Activated CD4-positive, alpha-beta memory T cell treated with anti-CD3 and anti-CD28 coated beads for 36 hours (primary cell): ENCODE results near the gene PACC1. TPM values are rescaled to one million over a fixed set of nuclear protein-coding genes. Genes with fewer than 3 reads are reported as not detected.

Experiments used
- CTCF ChIA-PET: fragments of 350-600 bp; sonication (Branson Sonifier 250); formaldehyde crosslinking; loops from one replicate; lab custom pipeline; 2021; ENCODE audit warnings: antibody characterized with exemption, inconsistent platforms; lab: Charles Lee
- POLR2A ChIA-PET: fragments of 350-600 bp; sonication (Branson Sonifier 250); formaldehyde crosslinking; loops from one replicate; lab custom pipeline; 2021; ENCODE audit warnings: antibody characterized with exemption; lab: Charles Lee
- DNase-seq: peaks from one replicate; pipeline ENCODE4 v3.0.0-alpha.2; 2020
- H3K27ac Mint-ChIP-seq: one replicate; pipeline ENCODE4 v1.8.0; 2021; ENCODE audit warnings: mixed read lengths
- H3K27me3 Mint-ChIP-seq: one replicate; pipeline ENCODE4 v1.8.0; 2021; ENCODE audit warnings: mixed read lengths
- H3K36me3 Mint-ChIP-seq: one replicate; pipeline ENCODE4 v1.8.0; 2021; ENCODE audit warnings: mixed read lengths
- H3K4me1 Mint-ChIP-seq: one replicate; pipeline ENCODE4 v1.8.0; 2021; ENCODE audit warnings: low read depth, mixed read lengths
- H3K4me3 Mint-ChIP-seq: one replicate; pipeline ENCODE4 v1.8.0; 2021; ENCODE audit warnings: mild to moderate bottlenecking, mixed read lengths
- H3K9me3 Mint-ChIP-seq: one replicate; pipeline ENCODE4 v1.8.0; 2021; ENCODE audit warnings: mixed read lengths
- intact Hi-C: fragments of 100-400 bp; cut with micrococcal nuclease; formaldehyde crosslinking; loops from one replicate; pipeline ENCODE4 v1.15.1; 2023
- total RNA-seq, 2 experiments: library from RNA; stranded (reverse); gene quantifications; one replicate each; pipeline ENCODE4 v1.2.3, GENCODE V29; 2021

The PACC1 gene
- 1 to 10 TPM; 9.6 to 10.0 TPM for total RNA-seq

- ChIA-PET CTCF (interaction anchor here (1.0 to 2.2 kb wide), 2 partner anchors 42 to 355 kb away, joined by 3 to 18 read pairs; no protein-coding TSS in a partner anchor), POLR2A (interaction anchor here (0.6 kb wide), 1 partner anchor 179 kb away, joined by 4 read pairs; no protein-coding TSS in a partner anchor)
- Mint-ChIP-seq H3K4me3 (peak within 1 kb of the TSS; percentile 97), H3K27me3 (no peaks in the 10 kb centered on the region), H3K9me3 (no peaks in the 10 kb centered on the region), H3K4me1 (peaks cover 20% of the 10 kb centered on the region), H3K27ac (peak within 1 kb of the TSS; percentile 74), H3K36me3 (peaks cover 17% of the 10 kb centered on the region)
- intact Hi-C loops = loop anchor here (1.0 to 2.0 kb wide), 2 partner anchors 18 to 130 kb away; partner anchors contain the start of genes NENF and PPP2R5A
- peak; percentile 94 for DNase-seq
These were observed at the start of gene PACC1 for GRCh38 chr1:212414328-212415106. TSS of gene PACC1 (minus strand) at chr1:212414886. CDS start at chr1:212414757, 129 bp downstream.

GRCh38 chr1:212463565-212464285 is 49.0 kb upstream of the PACC1 start:
- POLR2A ChIA-PET = interaction anchor here (0.7 kb wide), 1 partner anchor 145 kb away, joined by 3 read pairs; the partner anchor contains the start of gene ATF3
- Mint-ChIP-seq H3K4me3 (no peak overlapping the region), H3K4me1 (no peaks in the 10 kb centered on the region), H3K36me3 (no peaks in the 10 kb centered on the region), H3K27ac (no peak overlapping the region), H3K27me3 (peaks cover 1% of the 10 kb centered on the region), H3K9me3 (no peaks in the 10 kb centered on the region)
- DNase-seq = no peak
- intact Hi-C loops = no loop called here
- CTCF ChIA-PET = interaction anchor here (1.1 to 8.3 kb wide), 3 partner anchors 7 to 318 kb away, joined by 3 to 70 read pairs (median 33); no protein-coding TSS in a partner anchor

- Mint-ChIP-seq H3K4me1 (peaks cover 3% of the 10 kb centered on the region), H3K27me3 (peaks cover 1% of the 10 kb centered on the region), H3K4me3 (no peak overlapping the region), H3K36me3 (no peaks in the 10 kb centered on the region), H3K9me3 (no peaks in the 10 kb centered on the region), H3K27ac (no peak overlapping the region)
- POLR2A ChIA-PET = no interaction called here
- no peak for DNase-seq
- intact Hi-C loops = no loop called here
- CTCF ChIA-PET = interaction anchor here (4.9 kb wide), 1 partner anchor 16 kb away, joined by 33 read pairs; no protein-coding TSS in a partner anchor
These were observed 47.4 kb upstream of the PACC1 start for GRCh38 chr1:212461916-212462660.

- H3K27ac Mint-ChIP-seq = no peak overlapping the region
- intact Hi-C loops = no loop called here
- H3K4me1 Mint-ChIP-seq = peaks cover 3% of the 10 kb centered on the region
- DNase-seq = no peak
- H3K27me3 Mint-ChIP-seq = no peaks in the 10 kb centered on the region
- ChIA-PET POLR2A (no interaction called here), CTCF (no interaction called here)
- H3K4me3 Mint-ChIP-seq = no peak overlapping the region
- H3K36me3 Mint-ChIP-seq = no peaks in the 10 kb centered on the region
- H3K9me3 Mint-ChIP-seq = no peaks in the 10 kb centered on the region
These were observed 45.7 kb upstream of the PACC1 start for GRCh38 chr1:212460376-212460775.

- Mint-ChIP-seq H3K27ac (no peak overlapping the region), H3K9me3 (no peaks in the 10 kb centered on the region), H3K27me3 (no peaks in the 10 kb centered on the region), H3K4me3 (no peak overlapping the region), H3K4me1 (peaks cover 3% of the 10 kb centered on the region), H3K36me3 (no peaks in the 10 kb centered on the region)
- ChIA-PET POLR2A (no interaction called here), CTCF (interaction anchor here (1.0 to 6.0 kb wide), 5 partner anchors 20 to 388 kb away, joined by 3 to 111 read pairs (median 20); no protein-coding TSS in a partner anchor)
- intact Hi-C loops = loop anchor here (5.0 kb wide), 3 partner anchors 92 to 762 kb away; no protein-coding TSS in a partner anchor
- no peak for DNase-seq
These were observed 45.0 kb upstream of the PACC1 start for GRCh38 chr1:212459656-212460055.

GRCh38 chr1:212458817-212459216 is 44.1 kb upstream of the PACC1 start:
- ChIA-PET POLR2A (no interaction called here), CTCF (interaction anchor here (0.6 to 6.1 kb wide), 14 partner anchors 10 to 778 kb away, joined by 3 to 166 read pairs (median 9); partner anchors contain the start of gene NEK2)
- Mint-ChIP-seq H3K4me3 (no peak overlapping the region), H3K27me3 (no peaks in the 10 kb centered on the region), H3K27ac (no peak overlapping the region), H3K4me1 (peaks cover 3% of the 10 kb centered on the region), H3K9me3 (no peaks in the 10 kb centered on the region), H3K36me3 (no peaks in the 10 kb centered on the region)
- intact Hi-C loops = loop anchor here (1.0 to 5.0 kb wide), 5 partner anchors 92 to 762 kb away; no protein-coding TSS in a partner anchor
- peak; percentile 47 for DNase-seq

GRCh38 chr1:212457740-212458338 is 43.2 kb upstream of the PACC1 start:
- H3K27ac Mint-ChIP-seq = no peak overlapping the region
- intact Hi-C loops = loop anchor here (1.0 to 5.0 kb wide), 8 partner anchors 91 to 761 kb away; no protein-coding TSS in a partner anchor
- H3K36me3 Mint-ChIP-seq = no peaks in the 10 kb centered on the region
- ChIA-PET CTCF (interaction anchor here (0.6 to 6.1 kb wide), 51 partner anchors 9 to 777 kb away, joined by 3 to 166 read pairs (median 4); partner anchors contain the start of genes DTL, INTS7, NEK2 and NENF), POLR2A (no interaction called here)
- H3K4me3 Mint-ChIP-seq = no peak overlapping the region
- H3K27me3 Mint-ChIP-seq = no peaks in the 10 kb centered on the region
- peaks cover 3% of the 10 kb centered on the region for H3K4me1 Mint-ChIP-seq
- peak; percentile 79 for DNase-seq
- no peaks in the 10 kb centered on the region for H3K9me3 Mint-ChIP-seq

- POLR2A ChIA-PET = interaction anchor here (0.9 kb wide), 1 partner anchor 421 kb away, joined by 3 read pairs; no protein-coding TSS in a partner anchor
- Mint-ChIP-seq H3K4me3 (no peak overlapping the region), H3K27ac (no peak overlapping the region), H3K9me3 (no peaks in the 10 kb centered on the region), H3K27me3 (no peaks in the 10 kb centered on the region), H3K36me3 (no peaks in the 10 kb centered on the region), H3K4me1 (peaks cover 3% of the 10 kb centered on the region)
- DNase-seq = peak; percentile 88
- intact Hi-C loops = loop anchor here (1.0 to 5.0 kb wide), 6 partner anchors 89 to 776 kb away; no protein-coding TSS in a partner anchor
- CTCF ChIA-PET = interaction anchor here (0.5 to 6.1 kb wide), 126 partner anchors 9 to 877 kb away, joined by 3 to 166 read pairs (median 4); partner anchors contain the start of genes BATF3, DTL, FLVCR1 and INTS7
These were observed 41.3 kb upstream of the PACC1 start for GRCh38 chr1:212455803-212456528.

GRCh38 chr1:212455401-212455800 is 40.7 kb upstream of the PACC1 start:
- Mint-ChIP-seq H3K4me1 (peaks cover 3% of the 10 kb centered on the region), H3K4me3 (no peak overlapping the region), H3K27me3 (no peaks in the 10 kb centered on the region), H3K36me3 (no peaks in the 10 kb centered on the region), H3K27ac (no peak overlapping the region), H3K9me3 (no peaks in the 10 kb centered on the region)
- POLR2A ChIA-PET = interaction anchor here (0.9 kb wide), 1 partner anchor 421 kb away, joined by 3 read pairs; no protein-coding TSS in a partner anchor
- no peak for DNase-seq
- CTCF ChIA-PET = interaction anchor here (0.5 to 6.1 kb wide), 99 partner anchors 9 to 876 kb away, joined by 3 to 166 read pairs (median 5); partner anchors contain the start of genes BATF3, DTL, FLVCR1 and INTS7
- intact Hi-C loops = loop anchor here (5.0 kb wide), 3 partner anchors 88 to 758 kb away; no protein-coding TSS in a partner anchor

GRCh38 chr1:212454741-212455140 is 40.1 kb upstream of the PACC1 start:
- ChIA-PET POLR2A (no interaction called here), CTCF (interaction anchor here (1.0 to 6.1 kb wide), 29 partner anchors 8 to 774 kb away, joined by 3 to 166 read pairs (median 8); partner anchors contain the start of genes NEK2, NSL1 and TATDN3)
- intact Hi-C loops = loop anchor here (5.0 kb wide), 3 partner anchors 87 to 757 kb away; no protein-coding TSS in a partner anchor
- no peaks in the 10 kb centered on the region for H3K27me3 Mint-ChIP-seq
- no peak overlapping the region for H3K4me3 Mint-ChIP-seq
- no peak for DNase-seq
- peaks cover 3% of the 10 kb centered on the region for H3K4me1 Mint-ChIP-seq
- H3K27ac Mint-ChIP-seq = no peak overlapping the region
- no peaks in the 10 kb centered on the region for H3K9me3 Mint-ChIP-seq
- H3K36me3 Mint-ChIP-seq = no peaks in the 10 kb centered on the region
